Spleen (tissue), 11 donors: ENCODE measurements around the gene MFAP5. TPM values are rescaled to one million over a fixed set of nuclear protein-coding genes. Genes with fewer than 3 reads are reported as not detected.

ENCODE experiments used
- DNase-seq: peaks from one replicate; pipeline ENCODE4 v3.0.0-alpha.2; 2020
- H3K27ac ChIP-seq, 8 donors: fragments of 200-600 bp; sonication (generic) in 7 of 8; 1 replicate in 4 of 8; 2 replicates in 4 of 8; pipeline versions ENCODE4 v1.5.0 to v1.8.0; 2016 to 2021; ENCODE audit warnings: inconsistent platforms in 4 of 8, mild to moderate bottlenecking in 4 of 8, moderate library complexity in 1 of 8
- H3K27me3 ChIP-seq, 7 donors: fragments of 200-600 bp; sonication (generic) in 6 of 7; replicated peaks in 1 of 7; 1 replicate in 4 of 7; 2 replicates in 3 of 7; pipeline versions ENCODE4 v1.5.0 to v1.8.0; 2016 to 2021; ENCODE audit warnings: inconsistent platforms in 3 of 7, mild to moderate bottlenecking in 1 of 7
- H3K36me3 ChIP-seq, 6 donors: fragments of 200-600 bp; sonication (generic) in 5 of 6; 1 replicate in 4 of 6; 2 replicates in 2 of 6; pipeline versions ENCODE4 v1.5.0 to v1.8.0; 2016 to 2021; ENCODE audit warnings: inconsistent platforms in 2 of 6
- H3K4me1 ChIP-seq, 6 donors: fragments of 200-600 bp; sonication (generic) in 5 of 6; 1 replicate in 3 of 6; 2 replicates in 3 of 6; pipeline versions ENCODE4 v1.5.0 to v1.8.0; 2016 to 2021; ENCODE audit warnings: inconsistent platforms in 3 of 6
- H3K4me3 ChIP-seq, 8 donors: fragments of 200-600 bp; sonication (generic) in 7 of 8; 1 replicate in 4 of 8; 2 replicates in 4 of 8; pipeline versions ENCODE4 v1.5.0 to v1.8.0; 2016 to 2021; ENCODE audit warnings: inconsistent platforms in 4 of 8, mild to moderate bottlenecking in 4 of 8, moderate library complexity in 2 of 8
- H3K9me3 ChIP-seq, 8 donors: fragments of 200-600 bp; sonication (generic) in 7 of 8; 1 replicate in 4 of 8; 2 replicates in 4 of 8; pipeline versions ENCODE4 v1.5.0 to v1.8.0; 2016 to 2021; ENCODE audit warnings: inconsistent platforms in 4 of 8
- POLR2A ChIP-seq, 3 donors: fragments of 450-650 bp; IDR thresholded peaks; one replicate each; pipeline ENCODE4 v1.5.1; 2017; ENCODE audit warnings: antibody characterized with exemption in 3 of 3, mild to moderate bottlenecking in 1 of 3
- POLR2AphosphoS5 ChIP-seq, 3 donors: sonication (generic); formaldehyde crosslinking; IDR thresholded peaks; one replicate each; pipeline ENCODE4 v1.5.1; 2017; ENCODE audit warnings: antibody characterized with exemption in 3 of 3
- WGBS, 5 donors: extraction: QIAGEN DNeasy Blood & Tissue Kit in 3 of 5; methylation state at CpG; one replicate each; pipeline versions ENCODE4 v1.1.5 to v1.1.7; 2013 to 2018; 5-methylcytosine and 5-hydroxymethylcytosine counted together
- intact Hi-C: fragments of 100-400 bp; cut with DNase I; formaldehyde crosslinking; loops from one replicate; pipeline ENCODE4 v1.15.0; 2023; ENCODE audit warnings: low total_unique reads
- polyA plus RNA-seq, 3 donors: library from polyadenylated mRNA; stranded (reverse); fragments of 200-250 nt; gene quantifications; one replicate each; pipeline ENCODE4 v1.2.1, GENCODE V29; 2013
- total RNA-seq, 7 donors: library from RNA; depleted of rRNA in 3 of 7; stranded (reverse); fragments of >200 nt in 3 of 7; fragmentation: NEBNext Ultra II Directional in 4 of 7; extraction: Animal tissue kit (Norgen Biotek cat#: 25700) in 4 of 7; gene quantifications; one replicate each; pipeline versions ENCODE4 v1.1.0 to v1.2.1, GENCODE V29; 2016 to 2021
- TF ChIP-seq, protein P1 (sequence below), 11 experiments: fragments of 200-600 bp in 7 of 11; fragments of 450-650 bp in 4 of 11; sonication (generic) in 4 of 11; IDR thresholded peaks in 8 of 11; conservative IDR thresholded peaks in 3 of 11; 1 replicate in 7 of 11; 2 replicates in 4 of 11; pipeline versions ENCODE4 v1.4.0 to v1.8.0; 2016 to 2021; ENCODE audit warnings: antibody characterized with exemption in 11 of 11, inconsistent platforms in 4 of 11, mild to moderate bottlenecking in 1 of 11
- donor health status: healthy with polysubstance abuse.
- donor health status: DM: no; HTN: no; CAD: no; lungs with moderate emphysema.
- donor health status: DM: no; HTN: no; CAD: no.
- donor health status: Bipolar disorder and iron deficiency.
- donor health status: healthy.
- donor health status: DM: no; HTN: no; CAD: no.
- donor health status: DM: yes; HTN: yes; CAD: no.

MFAP5 gene
- total and polyA plus RNA-seq, 10 donors, result 0.57 to 14.3 (median 3.3) TPM

- intact Hi-C loops, result no loop called here
- DNase-seq, result no peak
- no peak overlapping the region for H3K4me3 ChIP-seq
- H3K4me1 ChIP-seq, result peaks cover 0 to 36% (median 21%) of the 10 kb centered on the region in 6 donors
- TF ChIP-seq, protein P1, sequence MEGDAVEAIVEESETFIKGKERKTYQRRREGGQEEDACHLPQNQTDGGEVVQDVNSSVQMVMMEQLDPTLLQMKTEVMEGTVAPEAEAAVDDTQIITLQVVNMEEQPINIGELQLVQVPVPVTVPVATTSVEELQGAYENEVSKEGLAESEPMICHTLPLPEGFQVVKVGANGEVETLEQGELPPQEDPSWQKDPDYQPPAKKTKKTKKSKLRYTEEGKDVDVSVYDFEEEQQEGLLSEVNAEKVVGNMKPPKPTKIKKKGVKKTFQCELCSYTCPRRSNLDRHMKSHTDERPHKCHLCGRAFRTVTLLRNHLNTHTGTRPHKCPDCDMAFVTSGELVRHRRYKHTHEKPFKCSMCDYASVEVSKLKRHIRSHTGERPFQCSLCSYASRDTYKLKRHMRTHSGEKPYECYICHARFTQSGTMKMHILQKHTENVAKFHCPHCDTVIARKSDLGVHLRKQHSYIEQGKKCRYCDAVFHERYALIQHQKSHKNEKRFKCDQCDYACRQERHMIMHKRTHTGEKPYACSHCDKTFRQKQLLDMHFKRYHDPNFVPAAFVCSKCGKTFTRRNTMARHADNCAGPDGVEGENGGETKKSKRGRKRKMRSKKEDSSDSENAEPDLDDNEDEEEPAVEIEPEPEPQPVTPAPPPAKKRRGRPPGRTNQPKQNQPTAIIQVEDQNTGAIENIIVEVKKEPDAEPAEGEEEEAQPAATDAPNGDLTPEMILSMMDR (IDR thresholded peaks at IDR 0.05 in 8 of 11, conservative IDR thresholded peaks at IDR 0.05 in 3 of 11), result no peak
- TF ChIP-seq POLR2AphosphoS5 (IDR thresholded peaks at IDR 0.05) (no peak), POLR2A (IDR thresholded peaks at IDR 0.05) (no peak)
- peak overlapping the region in 1 of 8 donors; percentile 8 for H3K27ac ChIP-seq
- WGBS, 5 donors, result 11 to 14% (median 13%) methylated on average over 5 of the region's 5 CpGs
- H3K27me3 ChIP-seq, result peaks cover 0 to 4% (median 0%) of the 10 kb centered on the region in 7 donors
- no peaks in the 10 kb centered on the region for H3K9me3 ChIP-seq
- no peaks in the 10 kb centered on the region for H3K36me3 ChIP-seq
Measured at GRCh38 chr12:8692573-8692972, 29.9 kb upstream of the MFAP5 start.

- no peaks in the 10 kb centered on the region for H3K36me3 ChIP-seq
- no peaks in the 10 kb centered on the region for H3K27me3 ChIP-seq
- DNase-seq, result no peak
- no peaks in the 10 kb centered on the region for H3K9me3 ChIP-seq
- no peak overlapping the region for H3K4me3 ChIP-seq
- no peak overlapping the region for H3K27ac ChIP-seq
- intact Hi-C loops, result loop anchor here (10.0 kb wide), 1 partner anchor 195 kb away; no protein-coding TSS in a partner anchor
- 90 to 96% (median 93%) methylated on average over 4 of the region's 4 CpGs for WGBS, 5 donors
- TF ChIP-seq, protein P1 (IDR thresholded peaks at IDR 0.05 in 8 of 11, conservative IDR thresholded peaks at IDR 0.05 in 3 of 11), result no peak
- TF ChIP-seq POLR2A (IDR thresholded peaks at IDR 0.05) (no peak), POLR2AphosphoS5 (IDR thresholded peaks at IDR 0.05) (no peak)
- H3K4me1 ChIP-seq, result peaks cover 0 to 31% (median 16%) of the 10 kb centered on the region in 6 donors
Measured at GRCh38 chr12:8689681-8690080, 27.1 kb upstream of the MFAP5 start.

- H3K4me3 ChIP-seq, result no peak overlapping the region
- no peak for TF ChIP-seq POLR2A (IDR thresholded peaks at IDR 0.05)
- no peak for TF ChIP-seq POLR2AphosphoS5 (IDR thresholded peaks at IDR 0.05)
- TF ChIP-seq, protein P1 (IDR thresholded peaks at IDR 0.05 in 8 of 11, conservative IDR thresholded peaks at IDR 0.05 in 3 of 11), result no peak
- DNase-seq, result no peak
- no peaks in the 10 kb centered on the region for H3K27me3 ChIP-seq
- H3K4me1 ChIP-seq, result peaks cover 0 to 29% (median 16%) of the 10 kb centered on the region in 6 donors
- no peaks in the 10 kb centered on the region for H3K9me3 ChIP-seq
- 26 to 49% (median 36%) methylated on average over 2 of the region's 2 CpGs for WGBS, 5 donors
- no peaks in the 10 kb centered on the region for H3K36me3 ChIP-seq
- H3K27ac ChIP-seq, result no peak overlapping the region
- intact Hi-C loops, result loop anchor here (10.0 kb wide), 1 partner anchor 197 kb away; no protein-coding TSS in a partner anchor
Measured at GRCh38 chr12:8687846-8688601, 25.4 kb upstream of the MFAP5 start.

GRCh38 chr12:8685051-8685450, 22.4 kb upstream of the MFAP5 start:
- H3K27ac ChIP-seq, result no peak overlapping the region
- intact Hi-C loops, result loop anchor here (10.0 kb wide), 1 partner anchor 200 kb away; no protein-coding TSS in a partner anchor
- no peak for DNase-seq
- TF ChIP-seq POLR2A (IDR thresholded peaks at IDR 0.05) (no peak), POLR2AphosphoS5 (IDR thresholded peaks at IDR 0.05) (no peak)
- TF ChIP-seq, protein P1 (IDR thresholded peaks at IDR 0.05 in 8 of 11, conservative IDR thresholded peaks at IDR 0.05 in 3 of 11), result no peak
- 72 to 84% (median 83%) methylated on average over 2 of the region's 2 CpGs for WGBS, 5 donors
- no peak overlapping the region for H3K4me3 ChIP-seq
- no peaks in the 10 kb centered on the region for H3K9me3 ChIP-seq
- no peaks in the 10 kb centered on the region for H3K36me3 ChIP-seq
- peaks cover 0 to 33% (median 20%) of the 10 kb centered on the region in 6 donors for H3K4me1 ChIP-seq
- no peaks in the 10 kb centered on the region for H3K27me3 ChIP-seq
